T-cell (primary cell): ENCODE results near the gene ULK1. TPM values are rescaled to one million over a fixed set of nuclear protein-coding genes. Genes with fewer than 3 reads are reported as not detected.

ENCODE experiments used
- ATAC-seq, 4 experiments: fragments of 200-7000 bp in 3 of 4; fragments of 150-1000 bp in 1 of 4; cut with Tn5 transposase; replicated peaks in 1 of 4; 1 replicate in 3 of 4; 2 replicates in 1 of 4; pipeline ENCODE4 v1.10.0; 2021; ENCODE audit warnings: moderate library complexity in 3 of 4, mild to moderate bottlenecking in 2 of 4, moderate number of reproducible peaks in 1 of 4
- CTCF ChIA-PET, 2 donors: fragments of 300-600 bp; sonication (Branson Sonifier 250); formaldehyde crosslinking; loops; one replicate each; lab custom pipeline; 2022; ENCODE audit warnings: antibody characterized with exemption in 2 of 2; lab: Charles Lee
- POLR2A ChIA-PET, 2 donors: fragments of 300-600 bp; sonication (Branson Sonifier 250); formaldehyde crosslinking; loops; one replicate each; lab custom pipeline; 2022; ENCODE audit warnings: antibody characterized with exemption in 2 of 2; lab: Charles Lee
- DNase-seq, 35 experiments: peaks; one replicate each; pipeline versions ENCODE4 v3.0.0 to v3.0.0-alpha.2; 2013 to 2023
- H3K27ac ChIP-seq: one replicate; pipeline ENCODE4 v1.5.1; 2013; ENCODE audit warnings: low read length
- H3K27me3 ChIP-seq, 2 experiments: replicated peaks in 1 of 2; 1 replicate in 1 of 2; 2 replicates in 1 of 2; pipeline versions ENCODE4 v1.6.1 to v1.7.0; 2013; ENCODE audit warnings: low read length in 1 of 2, mixed read lengths in 1 of 2; ENCODE audit not compliant: control insufficient read depth in 2 of 2, insufficient read depth in 2 of 2; ENCODE audit errors: extremely low read depth in 1 of 2
- H3K36me3 ChIP-seq, 2 donors: 1 replicate in 1 of 2; 2 replicates in 1 of 2; pipeline versions ENCODE4 v1.6.1 to v1.7.0; 2013; ENCODE audit warnings: low read length in 1 of 2; ENCODE audit not compliant: control insufficient read depth in 2 of 2, insufficient read depth in 1 of 2; ENCODE audit errors: extremely low read depth in 1 of 2
- H3K4me1 ChIP-seq, 2 experiments: 1 replicate in 1 of 2; 2 replicates in 1 of 2; pipeline versions ENCODE4 v1.6.1 to v1.7.0; 2013; ENCODE audit warnings: low read length in 2 of 2, mixed read lengths in 1 of 2; ENCODE audit not compliant: insufficient read depth in 2 of 2, control insufficient read depth in 1 of 2; ENCODE audit errors: extremely low read depth in 1 of 2
- H3K4me3 ChIP-seq, 2 donors: 1 replicate in 1 of 2; 2 replicates in 1 of 2; pipeline versions ENCODE4 v1.5.1 to v1.7.0; 2013; ENCODE audit warnings: mild to moderate bottlenecking in 2 of 2, low read length in 1 of 2, moderate library complexity in 1 of 2; ENCODE audit not compliant: control insufficient read depth in 1 of 2; ENCODE audit errors: extremely low read depth in 1 of 2
- H3K9me3 ChIP-seq: 2 replicates; pipeline ENCODE4 v1.7.0; 2013
- H3K27ac Mint-ChIP-seq, 2 donors: one replicate each; pipeline ENCODE4 v1.8.0; 2020 to 2021; ENCODE audit warnings: mild to moderate bottlenecking in 2 of 2, mixed read lengths in 2 of 2
- H3K27me3 Mint-ChIP-seq, 2 donors: one replicate each; pipeline ENCODE4 v1.8.0; 2021 to 2022; ENCODE audit warnings: mixed read lengths in 2 of 2
- H3K36me3 Mint-ChIP-seq: one replicate; pipeline ENCODE4 v1.8.0; 2021; ENCODE audit warnings: mixed read lengths
- H3K4me1 Mint-ChIP-seq, 3 donors: one replicate each; pipeline ENCODE4 v1.8.0; 2020 to 2022; ENCODE audit warnings: mixed read lengths in 3 of 3, mild to moderate bottlenecking in 1 of 3
- H3K4me3 Mint-ChIP-seq, 3 donors: one replicate each; pipeline ENCODE4 v1.8.0; 2020 to 2022; ENCODE audit warnings: mild to moderate bottlenecking in 3 of 3, mixed read lengths in 3 of 3, moderate library complexity in 3 of 3
- H3K9me3 Mint-ChIP-seq, 3 donors: one replicate each; pipeline ENCODE4 v1.8.0; 2020 to 2022; ENCODE audit warnings: mixed read lengths in 3 of 3
- WGBS: methylation state at CpG from one replicate; pipeline ENCODE4 v1.1.5; 2013; ENCODE audit warnings: missing lambda C conversion rate; ENCODE audit not compliant: insufficient coverage; 5-methylcytosine and 5-hydroxymethylcytosine counted together
- total RNA-seq, 35 experiments: library from RNA in 6 of 35; stranded (reverse) in 6 of 35; fragments of 120-200 nt in 1 of 35; gene quantifications; one replicate each; pipeline versions ENCODE4 v1.2.1 to v1.2.4 and lab custom pipeline; 2013 to 2026

The ULK1 gene
- total RNA-seq, 5 donors from 2014 or later (not counting 1 experiment from before 2014, with no cell fraction given): 53.3 to 89.6 (median 57.8) TPM

GRCh38 chr12:131895640-131896079 lies 1.2 kb downstream of the ULK1 start:
- peak overlapping the region; percentile 77 to 82 for H3K27ac Mint-ChIP-seq
- peaks cover 21 to 26% (median 26%) of the 10 kb centered on the region in 3 donors for H3K4me1 Mint-ChIP-seq
- Histone ChIP-seq H3K36me3 (no peaks in the 10 kb centered on the region), H3K9me3 (no peaks in the 10 kb centered on the region), H3K27ac (peak overlapping the region; percentile 15), H3K4me1 (peaks cover 9 to 24% of the 10 kb centered on the region in 2 experiments), H3K4me3 (peak overlapping the region; percentile 61 to 69), H3K27me3 (no peaks in the 10 kb centered on the region)
- peak overlapping the region; percentile 81 to 88 (median 87) for H3K4me3 Mint-ChIP-seq
- POLR2A ChIA-PET: no interaction called here
- ATAC-seq (peak; percentile 15 to 32 (median 23)), DNase-seq (peak in 7 of 35 experiments; percentile 11 to 53 (median 19))
- H3K36me3 Mint-ChIP-seq: no peaks in the 10 kb centered on the region
- no peaks in the 10 kb centered on the region for H3K27me3 Mint-ChIP-seq
- CTCF ChIA-PET: no interaction called here
- no peaks in the 10 kb centered on the region for H3K9me3 Mint-ChIP-seq
- 7% methylated on average over 10 of the region's 12 CpGs for WGBS

DNA sequence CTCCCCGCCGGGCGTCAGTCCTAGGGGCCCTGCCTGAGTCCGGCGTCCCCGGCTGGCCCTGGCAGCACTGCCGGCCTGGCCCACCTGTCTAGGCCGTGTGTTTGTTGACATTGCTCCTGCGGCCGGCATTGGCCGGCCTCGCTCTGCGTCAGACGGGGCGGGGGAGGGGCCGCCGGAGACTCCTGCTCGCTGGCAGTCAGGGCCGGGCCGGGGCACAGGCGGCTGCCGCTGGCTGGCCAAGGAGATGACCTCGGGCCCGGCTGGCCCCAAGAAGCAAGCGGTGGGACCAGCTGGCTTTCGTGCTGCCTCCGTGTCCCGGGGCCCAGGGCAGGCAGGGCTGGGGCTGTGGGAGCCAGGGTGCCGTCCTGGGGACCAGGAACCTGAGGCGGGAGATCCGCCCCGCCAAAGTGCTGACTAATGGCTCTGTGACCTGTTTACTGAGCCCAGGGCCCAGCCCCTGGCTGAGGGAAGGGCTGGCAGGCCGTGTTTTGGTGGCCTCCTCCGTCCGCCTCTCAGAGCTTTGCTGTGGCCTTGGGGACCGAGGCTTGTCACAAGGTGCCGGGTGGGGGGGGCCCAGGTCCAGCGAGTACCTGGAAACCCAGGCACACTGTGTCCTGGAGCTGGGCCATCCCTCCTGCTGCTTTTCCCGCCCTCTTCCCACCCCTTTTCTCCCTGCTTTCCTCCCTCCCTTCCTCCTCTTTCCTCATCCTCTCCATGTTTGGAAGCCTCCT lies 1.8 kb downstream of the ULK1 start:
- H3K27me3 ChIP-seq: no peaks in the 10 kb centered on the region

GRCh38 chr12:131896811-131897270 lies 2.4 kb downstream of the ULK1 start:
- Histone ChIP-seq H3K9me3 (no peaks in the 10 kb centered on the region), H3K27me3 (no peaks in the 10 kb centered on the region), H3K4me1 (peaks cover 9 to 30% of the 10 kb centered on the region in 2 experiments), H3K36me3 (no peaks in the 10 kb centered on the region), H3K27ac (no peak overlapping the region), H3K4me3 (peak overlapping the region; percentile 61 to 69)
- peaks cover 21 to 28% (median 28%) of the 10 kb centered on the region in 3 donors for H3K4me1 Mint-ChIP-seq
- WGBS: 54% methylated on average over 13 of the region's 14 CpGs
- ATAC-seq (no peak), DNase-seq (no peak)
- CTCF ChIA-PET: no interaction called here
- no peaks in the 10 kb centered on the region for H3K27me3 Mint-ChIP-seq
- H3K9me3 Mint-ChIP-seq: no peaks in the 10 kb centered on the region
- peak overlapping the region; percentile 81 to 88 (median 87) for H3K4me3 Mint-ChIP-seq
- no peaks in the 10 kb centered on the region for H3K36me3 Mint-ChIP-seq
- POLR2A ChIA-PET: no interaction called here
- no peak overlapping the region for H3K27ac Mint-ChIP-seq

More for the DNA sequence above, 1.8 kb downstream of the ULK1 start:
- Mint-ChIP-seq H3K4me1 (peaks cover 21 to 26% (median 26%) of the 10 kb centered on the region in 3 donors), H3K4me3 (peak overlapping the region; percentile 81 to 88 (median 87)), H3K27ac (peak overlapping the region in 1 of 2 donors; percentile 82), H3K27me3 (no peaks in the 10 kb centered on the region), H3K9me3 (no peaks in the 10 kb centered on the region), H3K36me3 (no peaks in the 10 kb centered on the region)
- ATAC-seq (peak; percentile 43 to 54 (median 46)), DNase-seq (peak in 31 of 35 experiments; percentile 28 to 68 (median 41))
- ChIA-PET CTCF (no interaction called here), POLR2A (no interaction called here)
- Histone ChIP-seq H3K9me3 (no peaks in the 10 kb centered on the region), H3K36me3 (no peaks in the 10 kb centered on the region), H3K27ac (no peak overlapping the region), H3K4me1 (peaks cover 9 to 24% of the 10 kb centered on the region in 2 experiments), H3K4me3 (peak overlapping the region; percentile 61 to 69)
- WGBS: 12% methylated on average over 39 of the region's 39 CpGs

- Mint-ChIP-seq H3K27me3 (no peaks in the 10 kb centered on the region), H3K4me3 (peak overlapping the region; percentile 81 to 88 (median 87)), H3K4me1 (peaks cover 21 to 30% (median 28%) of the 10 kb centered on the region in 3 donors), H3K36me3 (no peaks in the 10 kb centered on the region), H3K9me3 (no peaks in the 10 kb centered on the region), H3K27ac (peak overlapping the region in 1 of 2 donors; percentile 16)
- no peak for DNase-seq
- 94% methylated on average over 12 of the region's 18 CpGs for WGBS
- POLR2A ChIA-PET: no interaction called here
- Histone ChIP-seq H3K9me3 (no peaks in the 10 kb centered on the region), H3K27me3 (no peaks in the 10 kb centered on the region), H3K27ac (no peak overlapping the region), H3K4me1 (peaks cover 9 to 34% of the 10 kb centered on the region in 2 experiments), H3K36me3 (no peaks in the 10 kb centered on the region), H3K4me3 (no peak overlapping the region)
- no peak for ATAC-seq
- CTCF ChIA-PET: no interaction called here
Observed at GRCh38 chr12:131897276-131897675, 2.9 kb downstream of the ULK1 start.

GRCh38 chr12:131897875-131898274 lies 3.5 kb downstream of the ULK1 start:
- Mint-ChIP-seq H3K27me3 (no peaks in the 10 kb centered on the region), H3K27ac (no peak overlapping the region), H3K4me1 (peaks cover 21 to 32% (median 28%) of the 10 kb centered on the region in 3 donors), H3K36me3 (no peaks in the 10 kb centered on the region), H3K9me3 (no peaks in the 10 kb centered on the region), H3K4me3 (peak overlapping the region; percentile 9 to 88 (median 47))
- H3K4me3 ChIP-seq: no peak overlapping the region
- no peak overlapping the region for H3K27ac ChIP-seq
- H3K9me3 ChIP-seq: no peaks in the 10 kb centered on the region
- H3K36me3 ChIP-seq: no peaks in the 10 kb centered on the region
- ChIA-PET POLR2A (no interaction called here), CTCF (no interaction called here)
- DNase-seq (no peak), ATAC-seq (no peak)
- 85% methylated on average over 7 of the region's 9 CpGs for WGBS
- no peaks in the 10 kb centered on the region for H3K27me3 ChIP-seq
- peaks cover 9 to 35% of the 10 kb centered on the region in 2 experiments for H3K4me1 ChIP-seq

DNA sequence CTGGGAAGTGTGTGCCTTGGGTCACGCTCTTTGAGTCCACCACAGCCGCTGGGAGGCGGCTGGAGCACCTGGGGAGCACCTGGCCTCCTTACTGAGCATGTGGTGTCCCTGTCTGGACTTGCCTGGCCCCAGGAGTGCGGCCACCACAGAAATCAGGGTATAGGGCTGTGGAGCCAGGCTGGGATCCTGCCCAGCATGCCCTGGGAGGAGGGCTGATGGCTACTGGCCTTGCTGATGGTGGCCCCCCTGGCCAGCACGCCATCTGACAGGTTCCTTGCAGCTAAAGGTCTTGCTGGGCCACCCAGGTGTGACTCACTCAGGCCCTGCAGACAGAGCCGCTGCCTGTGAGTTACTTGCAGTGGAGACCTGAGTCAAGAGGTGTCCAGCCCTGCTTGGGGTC lies 6.0 kb downstream of the ULK1 start:
- H3K4me1 Mint-ChIP-seq: peaks cover 25 to 46% (median 41%) of the 10 kb centered on the region in 3 donors
- Histone ChIP-seq H3K36me3 (no peaks in the 10 kb centered on the region), H3K27ac (no peak overlapping the region), H3K9me3 (no peaks in the 10 kb centered on the region), H3K4me1 (peaks cover 14 to 50% of the 10 kb centered on the region in 2 experiments), H3K27me3 (no peaks in the 10 kb centered on the region), H3K4me3 (no peak overlapping the region)
- ChIA-PET POLR2A (no interaction called here), CTCF (no interaction called here)
- no peak for DNase-seq
- no peak overlapping the region for H3K27ac Mint-ChIP-seq
- H3K27me3 Mint-ChIP-seq: no peaks in the 10 kb centered on the region
- WGBS: 97% methylated on average over 5 of the region's 6 CpGs
- H3K36me3 Mint-ChIP-seq: no peaks in the 10 kb centered on the region
- H3K9me3 Mint-ChIP-seq: no peaks in the 10 kb centered on the region
- no peak overlapping the region for H3K4me3 Mint-ChIP-seq
- ATAC-seq: no peak
